Measurements from ENCODE around the gene PPP2CA.
A peak's percentile ranks its signal among the peaks of the same experiment; 100 is the strongest.
"Not testable (repeated sequence)": the region's sequence is repeated elsewhere in the genome, so short reads cannot be mapped to it uniquely, and the experiment has no call there.

PPP2CA gene

DNA sequence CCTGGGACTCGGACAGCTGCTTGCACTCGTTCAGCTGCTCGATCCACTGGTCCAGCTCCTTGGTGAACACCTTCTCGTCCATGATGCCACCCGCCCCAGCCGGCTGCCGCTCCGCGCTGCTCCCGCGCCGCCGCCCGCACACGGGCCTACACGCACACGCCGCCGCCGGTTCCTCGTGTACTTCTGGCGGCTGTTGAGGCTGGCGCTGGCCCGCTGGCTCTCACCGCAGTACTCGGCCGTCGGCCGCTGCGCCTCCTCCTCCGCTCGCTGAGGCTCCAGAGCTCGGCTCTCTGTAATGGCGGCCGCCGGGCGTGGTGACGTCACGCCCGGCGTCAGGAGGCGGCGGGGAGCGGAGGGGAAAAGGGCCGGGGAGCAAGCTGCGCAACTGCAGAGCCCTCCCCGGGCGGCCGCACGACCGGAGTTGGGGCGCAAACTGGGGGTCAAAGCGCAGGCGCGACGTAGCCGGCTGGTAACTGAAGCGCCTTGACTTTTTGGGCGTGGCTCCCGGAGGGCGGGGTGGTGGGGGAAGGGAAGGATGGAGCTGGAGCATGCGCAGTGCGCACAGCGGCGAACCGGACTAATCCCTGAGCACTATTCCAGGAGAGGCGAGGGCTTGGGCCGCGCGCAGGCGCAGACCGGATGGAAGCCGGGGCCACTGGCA, at the start of gene PPP2CA:
Gene PPP2CA (minus strand): TSS at position 294 of the 661 bp plus-strand sequence. CDS start 212 bp downstream, at position 82.
- DNase-seq = peak; percentile 99

DNA sequence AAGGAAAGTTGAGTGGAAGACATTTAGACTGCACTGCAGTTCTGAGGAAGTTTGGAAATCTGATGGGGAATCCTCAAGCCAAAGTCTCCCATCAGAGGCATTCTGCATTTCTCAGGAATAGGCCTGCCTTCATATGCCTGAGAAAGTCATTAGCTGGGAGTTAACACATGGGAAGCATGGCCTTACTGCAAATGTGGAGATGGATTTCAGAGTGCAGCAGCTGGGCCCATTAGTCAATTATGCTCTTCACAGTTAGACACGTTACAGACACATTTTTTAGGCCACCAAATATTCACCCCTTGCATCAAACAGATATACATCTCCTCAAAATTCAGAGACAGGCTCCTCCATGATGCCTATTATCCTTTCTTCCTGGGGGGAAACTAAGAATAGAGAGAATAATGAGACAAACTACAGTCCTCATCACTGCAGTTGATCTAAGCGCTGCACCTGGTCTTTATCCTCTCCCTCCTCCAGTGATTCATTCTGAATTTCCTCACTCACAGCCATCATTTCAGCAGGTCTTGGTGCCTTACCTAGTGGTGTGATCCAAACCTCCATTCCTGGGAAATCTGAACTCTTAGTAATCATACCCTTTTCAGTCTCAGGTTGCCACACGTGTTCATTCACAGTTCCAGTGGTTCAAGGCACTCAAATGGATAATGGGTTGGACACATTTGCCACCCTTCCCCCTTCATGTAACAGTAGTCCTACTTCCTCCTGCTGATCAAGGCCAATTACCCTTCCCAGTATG, 47.9 kb upstream of the PPP2CA start:
- no peak for DNase-seq

DNA sequence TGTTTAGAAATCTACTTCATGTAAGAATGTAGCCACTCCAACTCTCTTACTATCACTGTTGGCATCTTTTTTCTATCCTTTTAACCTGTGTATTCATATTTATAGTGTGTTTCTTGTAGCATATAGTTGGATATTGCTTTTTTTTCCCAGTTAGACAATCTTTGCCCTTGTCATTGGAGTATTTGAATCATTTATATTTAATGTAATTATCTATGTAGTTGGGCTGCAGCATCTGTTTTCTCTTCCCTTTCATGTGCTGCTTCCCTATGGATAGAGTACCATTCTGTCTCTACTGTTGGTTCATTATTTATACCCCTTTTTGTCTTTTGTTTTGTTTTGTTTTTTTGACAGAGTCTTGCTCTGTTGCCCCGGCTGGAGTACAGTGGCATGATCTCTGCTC, 45.2 kb upstream of the PPP2CA start:
- no peak for DNase-seq

DNA sequence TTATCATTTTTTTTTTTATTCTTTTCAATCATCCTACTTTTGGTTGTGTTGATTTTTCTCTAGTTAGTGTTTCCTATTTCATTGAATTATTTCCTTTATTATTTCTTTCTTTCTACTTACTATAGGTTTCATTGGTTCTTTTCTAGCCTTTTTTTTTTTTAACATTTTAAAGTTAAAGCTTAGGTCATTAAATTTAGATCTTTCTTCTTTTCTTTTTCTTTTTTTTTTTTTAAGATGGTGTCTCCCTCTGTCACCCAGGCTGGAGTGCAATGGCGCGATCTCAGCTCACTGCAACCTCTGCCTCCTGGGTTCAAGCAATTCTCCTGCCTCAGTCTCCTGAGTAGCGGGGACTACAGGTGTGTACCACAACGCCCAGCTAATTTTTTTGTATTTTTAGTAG, 43.0 kb upstream of the PPP2CA start:
- DNase-seq = no peak

DNA sequence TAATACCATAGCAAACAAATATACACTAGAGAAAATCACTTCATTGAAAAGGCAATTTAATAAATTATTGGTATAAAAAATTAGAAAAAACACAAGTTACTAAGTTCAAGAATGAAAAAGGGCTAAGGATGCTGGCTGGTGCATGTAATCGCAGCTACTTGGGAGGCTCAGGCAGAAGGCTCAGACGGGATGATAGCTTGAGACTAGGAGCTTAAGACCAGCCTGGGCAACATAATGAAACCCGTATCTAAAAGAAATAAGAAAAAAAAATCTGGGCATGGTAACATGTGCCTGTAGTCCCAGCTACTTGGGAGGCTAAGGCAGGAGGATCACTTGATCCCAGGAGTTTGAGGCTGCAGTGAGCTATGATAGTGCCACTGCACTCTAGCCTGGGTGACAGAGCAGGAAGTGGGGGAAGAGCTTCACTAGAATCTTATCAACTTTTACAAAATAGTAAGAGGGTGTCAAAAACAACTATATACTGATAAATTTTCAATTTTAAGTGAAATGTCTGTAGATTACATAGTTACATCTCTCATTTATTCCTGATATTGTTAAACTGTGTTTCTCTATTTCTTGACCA, 42.2 kb upstream of the PPP2CA start:
- no peak for DNase-seq

DNA sequence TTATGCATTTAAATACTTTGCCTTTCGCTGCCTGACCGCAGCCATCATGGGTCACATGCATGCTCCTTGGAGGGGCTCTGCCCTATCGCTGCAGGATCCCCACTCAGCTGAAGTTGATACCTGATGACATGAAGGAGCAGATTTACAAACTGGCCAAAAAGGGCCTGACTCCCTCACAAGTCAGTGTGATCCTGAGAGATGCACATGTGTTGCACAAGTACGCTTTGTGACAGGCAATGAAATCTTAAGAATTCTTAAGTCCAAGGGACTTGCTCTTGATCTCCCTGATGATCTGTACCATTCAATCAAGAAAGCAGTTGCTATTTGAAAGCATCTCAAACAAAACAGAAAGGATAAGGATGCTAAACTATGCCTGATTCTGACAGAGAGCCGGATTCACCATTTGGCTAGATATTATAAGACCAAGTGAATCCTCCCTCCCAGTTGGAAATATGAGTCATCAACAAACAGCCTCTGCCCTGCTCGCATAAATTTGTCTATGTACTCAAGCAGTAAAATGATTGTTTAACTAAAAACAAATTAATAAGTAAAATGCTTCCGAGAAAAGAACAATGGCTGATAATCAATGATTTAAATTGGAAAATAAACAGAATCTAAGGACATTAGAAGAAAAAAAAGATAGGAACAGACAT, 41.6 kb upstream of the PPP2CA start:
- no peak for DNase-seq

DNA sequence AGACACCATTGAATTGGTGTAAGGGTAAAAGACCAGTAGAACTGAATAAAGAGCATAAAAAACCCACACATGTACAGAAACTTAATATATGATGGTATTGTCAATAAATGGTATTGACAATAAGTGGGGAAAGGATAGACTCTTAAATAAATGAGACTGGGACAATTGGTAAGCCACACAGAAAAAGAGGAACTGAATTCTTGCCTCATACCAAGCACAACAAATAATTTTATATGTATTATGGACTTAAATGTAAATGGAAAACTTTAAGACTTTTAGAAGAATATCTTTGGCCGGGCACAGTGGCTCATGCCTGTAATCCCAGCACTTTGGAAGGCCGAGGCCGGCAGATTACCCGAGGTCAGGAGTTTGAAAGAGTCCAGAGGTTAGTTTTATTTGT, 37.9 kb upstream of the PPP2CA start:
- DNase-seq = no peak

DNA sequence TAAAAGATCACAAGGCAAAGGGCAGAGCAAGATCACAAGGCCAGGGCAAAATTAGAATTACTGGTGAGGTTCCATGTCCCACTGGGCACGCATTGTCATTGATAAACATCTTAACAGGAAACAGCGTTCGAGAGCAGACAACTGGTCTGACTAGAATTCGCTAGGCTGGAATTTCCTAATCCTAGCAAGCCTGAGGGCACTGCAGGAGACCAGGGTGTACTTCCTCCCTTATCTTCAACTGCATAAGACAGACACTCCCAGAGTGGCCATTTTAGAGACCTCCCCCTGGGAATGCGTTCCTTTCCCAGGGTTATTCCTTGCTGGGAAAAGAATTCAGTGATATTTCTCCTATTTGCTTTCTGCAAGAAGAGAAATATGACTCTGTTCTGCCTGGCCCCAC, 36.8 kb upstream of the PPP2CA start:
- not testable (repeated sequence) for DNase-seq

DNA sequence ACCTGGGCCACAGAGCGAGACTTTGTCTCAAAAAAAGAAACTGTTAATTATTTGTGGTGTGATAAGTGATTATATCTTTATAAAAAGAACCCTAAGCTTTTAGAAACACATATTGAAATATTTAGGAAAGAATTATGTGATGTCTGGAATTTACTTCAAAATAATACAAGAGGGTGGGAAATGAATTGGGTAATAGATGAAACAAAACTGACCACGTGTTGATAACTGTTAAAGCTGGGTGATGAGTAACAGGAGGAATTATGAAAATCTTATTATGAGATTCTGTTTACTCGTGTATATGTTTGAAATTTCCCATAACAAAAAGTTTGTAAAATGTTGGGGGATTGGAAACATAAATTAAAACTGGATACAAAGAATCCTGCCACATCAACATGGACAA, 33.0 kb upstream of the PPP2CA start:
- DNase-seq = no peak

DNA sequence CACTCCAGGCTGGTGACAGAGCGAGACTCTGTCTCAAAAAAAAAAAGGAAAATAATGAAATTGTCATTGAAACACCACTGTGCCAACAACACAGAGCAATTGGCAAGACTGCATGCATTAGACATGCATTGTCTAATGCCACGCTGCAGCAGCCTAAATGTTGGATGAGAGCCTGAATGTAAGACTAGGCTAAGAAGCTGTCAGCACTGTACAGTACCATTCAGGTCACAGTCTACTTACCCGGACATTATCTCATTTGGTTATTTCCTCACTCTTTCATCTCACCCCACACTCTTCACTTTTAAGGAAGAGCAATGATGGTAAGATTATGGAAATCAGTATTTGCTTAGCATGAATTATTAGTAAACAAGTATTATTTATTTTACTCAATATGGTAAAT, 31.3 kb upstream of the PPP2CA start:
- DNase-seq = no peak

DNA sequence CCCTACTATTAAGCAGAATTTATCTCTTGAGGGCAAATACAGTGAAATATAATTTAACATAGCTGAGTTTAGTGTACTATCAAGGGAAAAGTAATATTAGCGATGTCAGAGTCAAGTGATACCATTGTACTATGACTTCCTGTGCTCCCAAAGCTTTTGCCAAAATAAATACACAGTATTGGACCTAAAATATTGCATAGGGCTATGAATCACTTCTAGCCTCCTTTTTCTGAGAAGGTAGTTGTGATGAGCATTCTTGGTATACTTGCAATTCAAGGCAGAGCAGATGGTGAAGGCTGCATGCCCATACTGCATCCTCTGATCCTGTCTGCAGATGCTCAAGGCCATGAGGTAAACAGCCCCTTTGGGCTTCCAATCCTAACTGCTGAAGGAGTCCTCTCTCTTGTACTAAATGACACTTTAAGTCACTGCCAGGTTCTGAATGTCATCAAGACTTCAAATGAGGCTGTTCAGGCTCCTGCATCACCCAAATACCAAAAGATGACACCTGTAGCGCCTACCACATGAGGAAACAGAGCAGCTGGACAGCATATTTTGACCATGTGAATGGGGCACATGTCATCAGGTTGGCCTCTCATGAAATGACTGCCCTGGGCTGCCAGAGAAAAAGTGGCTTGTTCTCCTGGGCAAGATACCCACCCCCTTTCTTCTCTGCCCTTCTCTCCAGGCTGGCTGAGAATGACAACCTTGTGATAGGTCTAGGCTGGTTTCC, 29.7 kb upstream of the PPP2CA start:
- DNase-seq = no peak

DNA sequence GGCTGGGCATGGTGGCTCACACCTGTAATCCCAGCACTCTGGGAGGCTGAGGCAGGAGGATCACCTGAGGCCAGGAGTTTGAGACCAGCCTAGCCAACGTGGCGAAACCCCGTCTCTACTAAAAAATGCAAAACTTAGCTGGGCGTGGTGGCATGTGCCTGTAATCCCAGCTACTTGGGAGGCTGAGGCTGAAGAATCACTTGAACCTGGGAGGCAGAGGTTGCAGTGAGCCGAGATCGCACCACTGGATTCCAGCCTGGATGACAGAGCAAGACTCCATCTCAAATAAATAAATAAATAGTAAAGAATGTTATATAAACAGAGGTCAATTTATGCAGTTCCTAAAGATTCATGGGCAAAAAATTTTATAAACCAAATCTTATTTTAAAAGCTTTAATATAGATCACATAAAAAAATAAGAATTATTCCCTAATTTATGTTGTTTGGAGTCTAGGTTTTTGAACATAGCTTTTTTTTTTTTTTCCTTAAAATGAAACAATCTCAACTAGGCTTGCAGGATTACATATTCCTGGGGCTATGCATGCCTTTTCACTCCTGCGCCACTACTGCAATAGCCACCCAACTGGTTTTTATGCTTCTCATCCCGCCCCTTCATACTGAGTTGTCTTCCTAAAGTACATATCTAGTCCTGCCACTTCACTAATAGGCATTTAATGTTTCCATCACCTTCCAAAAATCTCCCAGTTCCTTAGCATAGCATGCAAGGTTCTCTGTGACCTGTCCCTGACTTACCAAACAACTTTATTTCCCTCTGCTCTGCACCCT, 27.7 kb upstream of the PPP2CA start:
- DNase-seq = not testable (repeated sequence)

DNA sequence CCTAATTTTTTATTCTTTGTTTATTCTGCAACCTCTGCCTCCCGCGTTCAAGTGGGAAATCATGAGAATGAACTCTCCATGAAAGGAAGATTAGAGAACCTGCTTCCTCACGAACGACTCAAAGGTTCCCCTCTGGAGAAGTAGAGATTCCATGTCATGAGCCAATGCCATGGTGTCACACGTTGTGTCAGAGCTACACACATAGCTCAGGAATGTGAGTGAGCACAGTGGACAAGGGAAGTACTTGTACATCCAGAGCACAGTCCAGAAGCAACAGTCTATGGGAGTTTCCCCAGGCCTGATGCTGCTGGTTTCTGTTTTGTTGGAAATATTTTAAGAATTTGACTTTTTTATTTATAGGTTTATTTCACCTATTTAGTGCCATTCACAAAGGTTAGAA, 26.8 kb upstream of the PPP2CA start:
- no peak for DNase-seq

DNA sequence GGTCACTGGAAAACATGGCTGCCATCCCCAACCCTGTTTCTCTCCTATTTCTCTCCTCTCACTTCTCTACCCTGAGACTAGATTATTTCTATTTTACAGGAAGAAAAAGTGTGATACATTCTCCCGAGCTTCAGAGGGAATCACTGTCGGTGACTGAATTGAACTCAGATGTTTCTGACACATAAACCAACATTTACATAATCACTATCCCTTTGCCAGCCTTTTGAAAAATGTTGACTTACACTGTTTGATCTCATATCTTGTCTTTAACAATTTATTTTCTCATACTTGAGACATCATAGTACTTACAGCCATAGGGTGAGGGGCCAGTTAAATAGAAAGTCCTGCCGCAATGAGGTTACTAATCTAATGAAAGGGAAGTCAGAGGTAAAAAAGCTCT, 25.1 kb upstream of the PPP2CA start:
- DNase-seq = no peak

DNA sequence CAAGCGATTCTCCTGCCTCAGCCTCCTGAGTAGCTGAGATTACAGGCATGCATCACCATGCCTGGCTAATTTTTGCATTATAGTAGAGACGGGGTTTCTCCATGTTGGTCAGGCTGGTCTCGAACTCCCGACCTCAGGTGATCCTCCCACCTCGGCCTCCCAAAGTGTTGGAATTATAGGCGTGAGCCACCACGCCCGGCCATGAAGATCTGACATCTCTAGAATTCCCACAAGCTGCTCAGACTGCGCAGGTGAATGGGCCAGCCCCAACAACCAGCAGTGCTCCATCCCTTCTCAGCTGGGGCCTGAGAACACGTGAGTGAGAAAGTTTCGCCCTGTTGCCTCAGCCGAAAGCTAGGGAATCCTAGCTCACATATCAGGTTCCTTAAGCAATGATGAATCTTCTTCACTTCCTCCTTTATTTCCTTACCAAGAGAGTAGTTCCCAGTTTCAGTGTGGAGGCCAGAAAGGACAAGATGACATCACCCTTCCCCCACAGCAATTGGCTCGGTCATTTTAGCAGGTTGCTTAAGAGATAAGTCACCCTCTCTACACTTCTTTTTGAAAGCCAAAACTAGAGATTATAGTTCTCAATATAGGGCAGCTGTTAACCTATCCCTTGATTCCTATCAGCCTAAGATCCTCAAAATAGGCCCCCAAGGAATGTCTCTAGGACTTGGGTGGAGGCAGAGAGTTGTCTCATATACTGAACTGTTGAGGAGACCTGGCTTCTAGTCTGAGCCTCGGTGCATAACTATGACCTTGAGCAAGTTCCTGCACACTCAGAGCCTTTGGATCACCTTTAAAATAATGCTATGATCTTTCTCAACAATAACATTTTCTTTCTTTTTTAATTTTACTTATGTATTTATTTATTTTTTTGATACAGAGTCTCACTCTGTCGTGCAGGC, 23.9 kb upstream of the PPP2CA start:
- DNase-seq = no peak

DNA sequence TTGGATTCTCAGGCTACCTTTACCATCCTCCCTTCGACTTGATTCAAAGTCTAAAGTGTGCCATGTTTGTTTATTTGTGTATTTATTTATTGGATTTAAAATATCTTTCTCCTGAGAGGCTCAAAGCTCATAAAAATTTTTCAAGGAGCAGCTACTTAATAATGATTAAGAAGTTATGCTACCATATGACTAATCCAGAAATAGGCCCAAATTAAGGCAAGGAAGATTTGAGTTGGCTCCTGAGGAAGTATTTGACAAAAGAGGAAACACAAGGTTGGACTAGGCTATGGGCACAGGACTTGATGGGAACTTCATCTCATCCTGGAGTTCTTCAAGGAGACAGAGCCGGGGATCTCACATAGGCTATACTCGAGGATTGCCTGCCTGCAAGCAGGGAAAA, 22.4 kb upstream of the PPP2CA start:
- no peak for DNase-seq

DNA sequence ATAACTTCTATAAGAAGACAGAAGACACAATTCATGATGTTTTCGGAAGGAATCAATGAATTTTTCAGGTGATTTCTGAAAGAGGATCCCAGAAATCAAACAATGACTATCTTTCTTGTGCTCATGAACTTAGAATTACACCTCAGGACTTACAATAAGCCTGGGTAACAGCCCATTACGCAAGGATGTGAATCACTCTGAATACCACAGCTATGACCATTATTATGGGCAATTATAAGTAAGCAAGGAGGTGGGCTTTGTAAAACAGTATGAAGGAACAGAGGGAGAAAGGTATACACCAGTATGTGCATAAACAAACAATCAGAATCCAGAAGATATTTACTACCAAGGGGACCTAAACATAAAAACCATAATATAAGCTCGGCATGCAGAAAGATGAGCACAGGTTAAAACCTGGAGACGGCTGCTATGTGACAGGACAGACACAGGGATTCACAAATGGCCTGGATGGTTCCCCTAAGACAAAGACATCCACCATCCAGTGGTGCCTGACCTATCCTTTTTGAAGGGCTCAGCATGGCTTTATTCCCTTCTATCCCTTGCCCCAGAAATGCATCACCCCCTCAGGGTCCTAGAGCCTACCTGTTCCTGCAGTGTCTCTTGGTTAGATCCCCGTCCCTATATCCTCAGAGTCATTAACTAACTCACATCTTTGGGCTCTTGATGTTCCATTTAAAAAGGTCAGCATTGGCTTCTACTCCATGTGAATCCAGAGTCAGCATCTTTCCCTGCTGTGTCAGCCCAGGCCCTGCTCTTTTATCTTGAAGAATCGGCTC, 21.8 kb upstream of the PPP2CA start:
- DNase-seq = no peak

DNA sequence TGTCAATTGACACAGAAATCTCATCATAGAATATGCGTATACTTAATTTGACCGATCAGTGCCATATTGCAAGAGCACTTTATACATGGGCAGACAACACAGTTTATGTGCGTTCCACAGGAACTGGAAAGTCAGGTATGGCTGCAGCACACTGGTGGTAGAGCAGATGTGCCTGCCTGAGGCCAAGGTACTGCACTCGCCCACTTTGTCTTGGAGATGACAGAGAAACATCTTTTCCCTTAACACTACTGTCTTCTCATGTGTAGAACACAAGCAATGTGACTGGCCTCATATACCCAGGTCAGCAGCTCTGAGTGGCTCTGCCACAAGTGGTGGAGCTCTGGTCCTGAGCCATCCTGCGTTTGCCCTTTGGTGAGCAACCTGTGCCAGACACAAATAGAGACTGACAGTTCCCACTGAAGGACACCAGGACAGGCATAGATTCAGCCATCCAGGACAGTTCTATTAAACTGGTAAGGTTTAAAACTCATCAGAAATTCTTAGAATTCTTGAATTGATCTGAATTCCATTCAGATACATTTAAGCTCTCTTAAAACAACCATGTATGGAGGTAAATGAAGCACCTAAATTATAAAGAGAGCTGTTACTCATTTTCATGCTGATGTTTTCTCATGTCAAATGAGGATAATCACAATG, 21.0 kb upstream of the PPP2CA start:
- no peak for DNase-seq

DNA sequence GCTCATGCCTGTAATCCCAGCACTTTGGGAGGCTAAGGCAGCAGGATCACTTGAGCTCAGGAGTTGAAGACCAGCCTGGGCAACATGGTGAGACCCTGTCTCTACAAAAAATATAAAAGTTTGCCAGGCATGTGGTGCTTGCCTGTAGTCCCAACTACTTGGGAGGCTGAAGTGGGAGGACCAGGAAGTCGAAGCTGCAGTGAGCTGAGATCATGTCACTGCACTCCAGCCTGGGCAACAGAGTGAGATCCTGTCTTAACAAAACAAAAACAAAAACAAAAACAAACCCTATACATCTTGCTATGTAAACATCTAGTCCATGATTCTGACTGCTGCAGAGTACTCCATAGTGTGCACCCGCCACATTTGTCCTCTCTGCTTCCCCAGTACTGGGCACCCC, 19.8 kb upstream of the PPP2CA start:
- no peak for DNase-seq

DNA sequence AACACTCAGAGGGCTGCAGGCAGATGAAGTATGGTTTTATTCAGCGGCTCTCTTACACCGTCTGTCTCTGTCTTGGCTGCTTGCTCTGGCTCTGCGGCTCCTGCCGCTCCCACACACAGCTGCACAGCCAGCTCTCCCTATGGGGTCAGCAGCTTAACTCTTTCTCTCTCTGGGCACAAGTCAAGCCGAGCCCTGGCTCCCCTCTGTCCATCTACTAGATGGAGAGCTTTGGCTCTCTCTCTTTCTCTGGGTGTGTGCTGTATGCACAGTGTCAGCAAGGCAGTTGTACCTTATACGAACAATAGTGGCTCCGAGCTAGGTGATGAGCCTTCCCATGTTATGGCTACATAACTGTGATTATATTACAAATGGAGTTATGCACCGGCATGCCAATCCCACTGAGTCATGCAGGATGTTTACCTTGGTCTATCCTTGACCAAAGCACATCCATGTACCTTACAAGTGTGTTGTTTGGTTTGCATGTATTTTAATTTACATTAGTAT, 19.3 kb upstream of the PPP2CA start:
- no peak for DNase-seq

Measured in activated CD4-positive, alpha-beta T cell treated with anti-CD3 and anti-CD28 coated beads, Interleukin-2, amount 50 U/mL, for 16 hours (primary cell).